GM12891 (cell line): ENCODE data around the gene BCAS1.

ENCODE experiments used
- POLR2A ChIP-seq: IDR thresholded peaks from 2 replicates; pipeline ENCODE4 v1.6.1; 2011; ENCODE audit warnings: low read depth, low read length, control low read depth
- SPI1 ChIP-seq: IDR thresholded peaks from 2 replicates; pipeline ENCODE4 v1.6.1; 2011; ENCODE audit warnings: low read depth, low read length, control low read depth

DNA sequence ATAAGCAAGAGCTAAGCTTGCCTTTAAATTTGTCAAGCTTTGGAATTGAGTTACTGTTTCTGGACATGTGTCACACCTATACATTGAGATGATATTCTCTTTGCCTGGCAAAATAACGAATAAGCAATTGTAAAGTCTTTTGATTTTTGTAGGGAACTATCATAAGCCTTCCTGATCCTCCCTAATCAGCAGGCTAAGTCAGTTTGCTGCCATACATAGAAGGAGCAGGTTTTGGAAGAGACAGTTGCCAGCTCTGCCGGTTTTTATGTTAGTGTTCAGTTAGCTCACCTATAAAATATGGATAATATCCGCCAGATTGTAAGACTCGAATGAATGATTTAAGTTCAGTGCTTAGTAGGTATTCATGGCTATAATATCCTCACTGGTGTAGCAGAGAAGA lies 34.4 kb upstream of the BCAS1 start:
- TF ChIP-seq POLR2A (no peak), SPI1 (no peak)
